ENCODE measurements around the gene CDO1.

DNA sequence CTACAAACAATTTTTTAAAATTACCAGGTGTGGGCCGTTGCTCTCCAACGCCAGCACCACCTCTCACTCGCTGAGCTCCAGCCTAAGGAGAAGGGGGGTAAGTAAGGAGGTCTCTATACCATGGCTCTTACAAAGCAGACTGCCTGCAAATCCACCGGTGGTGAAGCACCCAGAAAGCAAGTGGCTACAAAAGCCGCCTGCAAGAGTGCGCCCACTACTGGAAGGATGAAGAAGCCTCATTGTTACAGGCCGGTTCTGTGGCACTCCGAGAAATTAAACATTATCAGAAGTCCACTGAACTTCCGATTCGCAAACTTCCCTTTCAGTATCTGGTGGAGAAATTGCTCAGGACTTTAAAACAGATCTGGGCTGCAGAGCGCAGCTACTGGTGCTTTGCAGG lies 46.0 kb downstream of the CDO1 start:
- TF ChIP-seq, protein P1, sequence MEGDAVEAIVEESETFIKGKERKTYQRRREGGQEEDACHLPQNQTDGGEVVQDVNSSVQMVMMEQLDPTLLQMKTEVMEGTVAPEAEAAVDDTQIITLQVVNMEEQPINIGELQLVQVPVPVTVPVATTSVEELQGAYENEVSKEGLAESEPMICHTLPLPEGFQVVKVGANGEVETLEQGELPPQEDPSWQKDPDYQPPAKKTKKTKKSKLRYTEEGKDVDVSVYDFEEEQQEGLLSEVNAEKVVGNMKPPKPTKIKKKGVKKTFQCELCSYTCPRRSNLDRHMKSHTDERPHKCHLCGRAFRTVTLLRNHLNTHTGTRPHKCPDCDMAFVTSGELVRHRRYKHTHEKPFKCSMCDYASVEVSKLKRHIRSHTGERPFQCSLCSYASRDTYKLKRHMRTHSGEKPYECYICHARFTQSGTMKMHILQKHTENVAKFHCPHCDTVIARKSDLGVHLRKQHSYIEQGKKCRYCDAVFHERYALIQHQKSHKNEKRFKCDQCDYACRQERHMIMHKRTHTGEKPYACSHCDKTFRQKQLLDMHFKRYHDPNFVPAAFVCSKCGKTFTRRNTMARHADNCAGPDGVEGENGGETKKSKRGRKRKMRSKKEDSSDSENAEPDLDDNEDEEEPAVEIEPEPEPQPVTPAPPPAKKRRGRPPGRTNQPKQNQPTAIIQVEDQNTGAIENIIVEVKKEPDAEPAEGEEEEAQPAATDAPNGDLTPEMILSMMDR (IDR thresholded peaks at IDR 0.05): no peak
- no peak for TF ChIP-seq POLR2A (IDR thresholded peaks at IDR 0.05)

All from testis (tissue), 2 donors.